Adrenal gland (tissue), 12 donors: Measurements from ENCODE around the gene STARD13. TPM values are rescaled to one million over a fixed set of nuclear protein-coding genes. Genes with fewer than 3 reads are reported as not detected.

Source experiments
- DNase-seq, 7 donors: peaks; one replicate each; pipeline ENCODE4 v3.0.0-alpha.2; 2019 to 2020
- H3K27ac ChIP-seq, 5 donors: fragments of 200-600 bp; sonication (generic) in 4 of 5; 1 replicate in 3 of 5; 2 replicates in 2 of 5; pipeline versions ENCODE4 v1.5.1 to v1.8.0; 2016 to 2020; ENCODE audit warnings: mild to moderate bottlenecking in 1 of 5
- H3K27me3 ChIP-seq: fragments of 200-600 bp; 2 replicates; pipeline ENCODE4 v1.8.0; 2021
- H3K36me3 ChIP-seq, 2 donors: fragments of 200-600 bp; replicated peaks in 1 of 2; 1 replicate in 1 of 2; 2 replicates in 1 of 2; pipeline versions ENCODE4 v1.5.1 to v1.8.0; 2018 to 2022
- H3K4me1 ChIP-seq, 2 donors: fragments of 200-600 bp; replicated peaks in 1 of 2; 1 replicate in 1 of 2; 2 replicates in 1 of 2; pipeline versions ENCODE4 v1.5.1 to v1.8.0; 2018 to 2021
- H3K4me3 ChIP-seq, 4 donors: fragments of 200-600 bp; sonication (generic) in 3 of 4; one replicate each; pipeline ENCODE4 v1.5.1; 2016 to 2018
- H3K9me3 ChIP-seq, 3 donors: fragments of 200-600 bp; sonication (generic) in 1 of 3; replicated peaks in 1 of 3; 1 replicate in 2 of 3; 2 replicates in 1 of 3; pipeline versions ENCODE4 v1.5.1 to v1.8.0; 2016 to 2021
- POLR2A ChIP-seq, 2 donors: fragments of 450-650 bp; IDR thresholded peaks; one replicate each; pipeline ENCODE4 v1.6.1; 2017; ENCODE audit warnings: antibody characterized with exemption in 2 of 2, mild to moderate bottlenecking in 2 of 2, moderate library complexity in 1 of 2
- WGBS, 4 donors: extraction: QIAGEN DNeasy Blood & Tissue Kit in 2 of 4; methylation state at CpG; one replicate each; pipeline versions ENCODE4 v1.1.5 to v1.1.7; 2013 to 2017; 5-methylcytosine and 5-hydroxymethylcytosine counted together
- intact Hi-C, 2 donors: fragments of 100-400 bp; cut with DNase I; formaldehyde crosslinking; loops; one replicate each; pipeline versions ENCODE4 v1.14.1 to v1.15.0; 2022 to 2023
- polyA plus RNA-seq, 3 donors: library from polyadenylated mRNA; stranded (reverse); fragments of 200-250 nt in 2 of 3; fragments of 350-450 nt in 1 of 3; fragmentation: Illumina TruSeq in 1 of 3; extraction: RNeasy Lipid Tissue Mini Kit (QIAGEN cat#74804) in 1 of 3; gene quantifications; one replicate each; pipeline ENCODE4 v1.2.3, GENCODE V29; 2013 to 2014
- total RNA-seq, 9 donors: library from RNA; depleted of rRNA in 4 of 9; stranded (reverse); fragments of >200 nt in 4 of 9; fragments of 120-200 nt in 1 of 9; fragmentation: NEBNext Ultra II Directional in 1 of 9; extraction: Animal tissue kit (Norgen Biotek cat#: 25700) in 1 of 9; gene quantifications; one replicate each; pipeline versions ENCODE4 v1.1.0 to v1.2.4, GENCODE V29; 2013 to 2023
- TF ChIP-seq, protein P1 (sequence below), 6 experiments: fragments of 450-650 bp in 4 of 6; fragments of 200-600 bp in 2 of 6; sonication (generic) in 1 of 6; IDR thresholded peaks; 1 replicate in 5 of 6; 2 replicates in 1 of 6; pipeline versions ENCODE4 v1.5.1 to v1.8.0; 2016 to 2021; ENCODE audit warnings: antibody characterized with exemption in 6 of 6, mild to moderate bottlenecking in 2 of 6, moderate library complexity in 1 of 6
- donor health status: healthy with polysubstance abuse.
- donor health status: Bipolar disorder and iron deficiency.
- donor health status: DM: yes; HTN: yes; CAD: no.
- donor health status: DM: no; HTN: no; CAD: no.
- donor health status: DM: no; HTN: no; CAD: no.
- donor health status: DM: yes; HTN: yes; CAD: no.

Gene STARD13
- total and polyA plus RNA-seq, 12 donors, result 10.5 to 79.8 (median 33.6) TPM

DNA sequence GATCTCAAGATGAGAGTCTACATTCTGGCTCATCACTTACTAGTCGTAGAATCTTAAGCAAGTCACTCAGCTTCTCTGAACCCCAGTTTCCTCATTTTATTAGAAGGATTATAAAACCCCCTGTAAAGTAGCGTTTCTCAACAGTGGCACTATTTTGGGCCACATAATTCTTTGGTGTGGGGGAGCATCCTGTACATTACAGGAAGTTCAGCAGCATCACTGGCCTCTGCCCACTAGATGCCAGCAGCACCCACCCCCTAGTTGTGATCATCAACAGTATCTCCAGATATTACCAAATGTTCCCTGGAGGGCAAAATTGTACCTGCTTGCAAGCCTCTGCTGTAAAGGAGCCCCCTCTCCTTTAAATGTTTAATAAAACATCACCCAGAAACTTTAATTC lies 22.6 kb downstream of the STARD13 start:
- TF ChIP-seq POLR2A (IDR thresholded peaks at IDR 0.05), result no peak
- TF ChIP-seq, protein P1, sequence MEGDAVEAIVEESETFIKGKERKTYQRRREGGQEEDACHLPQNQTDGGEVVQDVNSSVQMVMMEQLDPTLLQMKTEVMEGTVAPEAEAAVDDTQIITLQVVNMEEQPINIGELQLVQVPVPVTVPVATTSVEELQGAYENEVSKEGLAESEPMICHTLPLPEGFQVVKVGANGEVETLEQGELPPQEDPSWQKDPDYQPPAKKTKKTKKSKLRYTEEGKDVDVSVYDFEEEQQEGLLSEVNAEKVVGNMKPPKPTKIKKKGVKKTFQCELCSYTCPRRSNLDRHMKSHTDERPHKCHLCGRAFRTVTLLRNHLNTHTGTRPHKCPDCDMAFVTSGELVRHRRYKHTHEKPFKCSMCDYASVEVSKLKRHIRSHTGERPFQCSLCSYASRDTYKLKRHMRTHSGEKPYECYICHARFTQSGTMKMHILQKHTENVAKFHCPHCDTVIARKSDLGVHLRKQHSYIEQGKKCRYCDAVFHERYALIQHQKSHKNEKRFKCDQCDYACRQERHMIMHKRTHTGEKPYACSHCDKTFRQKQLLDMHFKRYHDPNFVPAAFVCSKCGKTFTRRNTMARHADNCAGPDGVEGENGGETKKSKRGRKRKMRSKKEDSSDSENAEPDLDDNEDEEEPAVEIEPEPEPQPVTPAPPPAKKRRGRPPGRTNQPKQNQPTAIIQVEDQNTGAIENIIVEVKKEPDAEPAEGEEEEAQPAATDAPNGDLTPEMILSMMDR (IDR thresholded peaks at IDR 0.05), result no peak
- H3K4me3 ChIP-seq, result no peak overlapping the region
- peaks cover 7 to 59% of the 10 kb centered on the region in 2 donors for H3K4me1 ChIP-seq
- 66 to 88% (median 79%) methylated on average over 2 of the region's 2 CpGs for WGBS, 4 donors
- no peaks in the 10 kb centered on the region for H3K27me3 ChIP-seq
- peak overlapping the region in 2 of 5 donors; percentile 4 to 31 for H3K27ac ChIP-seq
- no peaks in the 10 kb centered on the region for H3K9me3 ChIP-seq
- no peaks in the 10 kb centered on the region for H3K36me3 ChIP-seq
- intact Hi-C loops, result no loop called here
- no peak for DNase-seq

DNA sequence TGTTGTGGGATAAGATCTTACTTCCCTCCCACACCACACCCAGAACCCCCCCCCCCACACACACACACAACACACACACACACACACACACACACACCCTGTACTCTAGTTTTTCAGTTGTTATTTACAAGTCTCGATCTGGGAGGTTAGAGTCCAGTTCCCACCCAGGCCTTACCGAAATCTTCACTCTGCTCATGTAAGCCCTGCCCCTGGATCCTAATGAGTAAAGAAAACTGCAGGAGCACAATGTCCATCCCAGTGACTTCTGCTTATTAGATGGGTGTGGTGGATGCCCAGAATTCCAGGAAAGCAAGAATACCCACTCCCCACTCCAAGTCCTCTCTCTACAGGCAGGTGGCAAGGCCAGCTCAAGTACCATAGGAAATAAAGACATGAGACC lies 23.0 kb downstream of the STARD13 start:
- Histone ChIP-seq H3K36me3 (no peaks in the 10 kb centered on the region), H3K4me1 (peaks cover 7 to 63% of the 10 kb centered on the region in 2 donors), H3K9me3 (no peaks in the 10 kb centered on the region), H3K27me3 (no peaks in the 10 kb centered on the region), H3K4me3 (no peak overlapping the region), H3K27ac (peak overlapping the region in 2 of 5 donors; percentile 31 to 61)
- TF ChIP-seq, protein P1 (IDR thresholded peaks at IDR 0.05), result no peak
- TF ChIP-seq POLR2A (IDR thresholded peaks at IDR 0.05), result no peak
- WGBS, 4 donors, result 42 to 87% (median 75%) methylated on average over 2 of the region's 2 CpGs
- no peak for DNase-seq
- intact Hi-C loops, result no loop called here

DNA sequence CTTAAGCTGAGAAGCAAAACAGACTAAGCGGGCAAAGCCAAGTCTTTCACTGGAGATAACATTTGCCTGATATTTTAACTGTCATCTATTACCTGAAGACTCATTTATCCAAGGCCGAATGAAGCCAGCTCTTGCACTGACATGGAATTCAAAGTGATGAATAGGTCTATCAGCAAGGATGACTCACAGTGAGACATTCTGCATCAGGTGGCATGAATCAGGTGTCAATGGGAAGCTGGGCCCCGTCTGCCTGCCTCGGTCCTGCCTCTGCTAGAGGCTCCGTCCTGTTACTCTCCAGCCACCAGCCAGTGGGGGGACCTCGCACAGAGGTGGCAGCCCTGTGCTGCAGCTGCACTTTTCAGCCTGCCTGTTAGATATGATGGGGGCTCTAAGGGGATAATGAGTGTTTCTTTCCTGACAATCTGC lies 23.5 kb downstream of the STARD13 start:
- intact Hi-C loops, result no loop called here
- no peak for TF ChIP-seq POLR2A (IDR thresholded peaks at IDR 0.05)
- TF ChIP-seq, protein P1 (IDR thresholded peaks at IDR 0.05), result no peak
- Histone ChIP-seq H3K9me3 (no peaks in the 10 kb centered on the region), H3K36me3 (no peaks in the 10 kb centered on the region), H3K27me3 (no peaks in the 10 kb centered on the region), H3K4me1 (peaks cover 7 to 68% of the 10 kb centered on the region in 2 donors), H3K27ac (peak overlapping the region in 2 of 5 donors; percentile 61 to 63), H3K4me3 (no peak overlapping the region)
- WGBS, 4 donors, result 47 to 57% (median 54%) methylated on average over 6 of the region's 6 CpGs
- peak; percentile 43 to 80 (median 59) for DNase-seq

DNA sequence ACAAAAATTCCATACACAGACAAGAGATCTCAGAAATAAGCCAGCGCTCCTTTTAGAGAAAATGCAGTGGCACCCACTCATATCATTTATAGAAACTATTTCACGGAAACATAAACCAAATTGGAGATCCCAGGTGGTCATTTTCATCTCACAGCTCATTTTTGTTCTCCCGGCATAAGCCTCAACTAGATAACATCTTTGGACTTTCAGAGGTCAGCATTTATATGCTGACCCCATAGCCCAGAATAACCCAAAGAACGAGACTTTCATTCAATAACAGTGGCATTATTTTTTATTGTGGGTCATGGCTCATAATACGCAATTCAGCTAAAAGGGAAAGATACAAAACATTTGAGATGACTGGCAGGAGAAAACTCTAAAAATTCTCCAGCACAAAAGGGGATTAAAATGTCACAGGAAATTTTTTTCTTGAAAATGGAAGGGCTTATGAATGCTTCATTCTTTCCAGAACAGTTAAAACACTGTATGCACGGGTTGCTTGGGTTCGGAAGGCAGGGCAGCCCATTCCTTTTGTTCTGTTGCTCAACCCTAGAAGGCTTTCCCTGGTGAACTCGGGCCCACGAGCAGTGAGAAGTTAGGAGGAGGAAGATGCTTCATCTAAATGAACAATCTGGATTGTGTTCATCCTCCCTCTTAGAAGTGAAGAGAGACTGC lies 24.0 kb downstream of the STARD13 start:
- 69 to 80% (median 76%) methylated on average over 9 of the region's 9 CpGs for WGBS, 4 donors
- intact Hi-C loops, result no loop called here
- Histone ChIP-seq H3K36me3 (no peaks in the 10 kb centered on the region), H3K9me3 (no peaks in the 10 kb centered on the region), H3K4me3 (no peak overlapping the region), H3K27ac (peak overlapping the region in 2 of 5 donors; percentile 61 to 63), H3K4me1 (peaks cover 7 to 67% of the 10 kb centered on the region in 2 donors), H3K27me3 (no peaks in the 10 kb centered on the region)
- no peak for DNase-seq
- no peak for TF ChIP-seq POLR2A (IDR thresholded peaks at IDR 0.05)
- TF ChIP-seq, protein P1 (IDR thresholded peaks at IDR 0.05), result no peak
